ENCODE data around the gene ACBD3. TPM values are rescaled to one million over a fixed set of nuclear protein-coding genes. Genes with fewer than 3 reads are reported as not detected.

ACBD3 gene
- total RNA-seq, 3 donors from 2014 or later (not counting 1 experiment from before 2014, with no cell fraction given): 26.9 to 33.3 (median 28.8) TPM

DNA sequence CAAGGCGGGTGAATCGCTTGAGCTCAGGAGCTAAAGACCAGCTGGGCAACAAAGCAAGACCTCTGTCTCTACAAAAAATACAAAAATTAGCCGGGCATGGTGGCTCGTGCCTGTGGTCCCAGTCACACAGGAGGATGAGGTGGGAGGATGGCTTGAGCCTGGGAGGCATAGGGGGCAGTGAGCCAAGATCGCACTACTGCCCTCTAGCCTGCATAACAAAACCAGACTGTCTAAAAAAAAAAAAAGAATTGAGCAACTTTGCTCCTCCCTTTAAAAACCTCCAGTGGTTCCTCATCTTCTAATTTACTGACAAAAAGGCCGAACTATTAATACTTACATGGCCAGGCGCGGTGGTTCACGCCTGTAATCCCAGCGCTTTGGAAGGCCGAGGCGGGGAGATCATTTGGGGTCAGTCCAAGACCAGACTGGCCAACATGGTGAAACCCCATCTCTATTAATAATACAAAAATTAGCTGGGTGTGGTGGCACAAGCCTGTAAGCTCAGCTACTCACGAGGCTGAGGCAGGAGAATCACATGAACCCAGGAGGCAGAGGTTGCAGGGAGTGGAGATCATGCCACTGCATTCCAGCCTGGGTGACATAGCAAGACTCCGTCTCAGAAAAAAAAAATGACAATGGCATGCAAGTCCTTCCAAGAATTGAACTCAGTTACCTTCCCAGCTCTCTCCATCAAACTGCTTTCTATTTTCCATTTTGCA is 4.4 kb downstream of the ACBD3 start:
- TF ChIP-seq, protein P1, sequence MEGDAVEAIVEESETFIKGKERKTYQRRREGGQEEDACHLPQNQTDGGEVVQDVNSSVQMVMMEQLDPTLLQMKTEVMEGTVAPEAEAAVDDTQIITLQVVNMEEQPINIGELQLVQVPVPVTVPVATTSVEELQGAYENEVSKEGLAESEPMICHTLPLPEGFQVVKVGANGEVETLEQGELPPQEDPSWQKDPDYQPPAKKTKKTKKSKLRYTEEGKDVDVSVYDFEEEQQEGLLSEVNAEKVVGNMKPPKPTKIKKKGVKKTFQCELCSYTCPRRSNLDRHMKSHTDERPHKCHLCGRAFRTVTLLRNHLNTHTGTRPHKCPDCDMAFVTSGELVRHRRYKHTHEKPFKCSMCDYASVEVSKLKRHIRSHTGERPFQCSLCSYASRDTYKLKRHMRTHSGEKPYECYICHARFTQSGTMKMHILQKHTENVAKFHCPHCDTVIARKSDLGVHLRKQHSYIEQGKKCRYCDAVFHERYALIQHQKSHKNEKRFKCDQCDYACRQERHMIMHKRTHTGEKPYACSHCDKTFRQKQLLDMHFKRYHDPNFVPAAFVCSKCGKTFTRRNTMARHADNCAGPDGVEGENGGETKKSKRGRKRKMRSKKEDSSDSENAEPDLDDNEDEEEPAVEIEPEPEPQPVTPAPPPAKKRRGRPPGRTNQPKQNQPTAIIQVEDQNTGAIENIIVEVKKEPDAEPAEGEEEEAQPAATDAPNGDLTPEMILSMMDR (IDR thresholded peaks at IDR 0.05): no peak
- peaks cover 56 to 61% of the 10 kb centered on the region in 2 donors for H3K4me1 Mint-ChIP-seq
- Histone ChIP-seq H3K9me3 (ENCODE audit: control insufficient read depth, insufficient read depth, low read length) (no peaks in the 10 kb centered on the region), H3K4me3 (ENCODE audit: low read length) (no peak overlapping the region), H3K36me3 (ENCODE audit: control insufficient read depth, insufficient read depth, low read length) (peaks cover 4% of the 10 kb centered on the region), H3K4me1 (ENCODE audit: control insufficient read depth, insufficient read depth, low read length) (peaks cover 31% of the 10 kb centered on the region), H3K27ac (ENCODE audit: low read length) (peak overlapping the region; percentile 43), H3K27me3 (ENCODE audit: control insufficient read depth, insufficient read depth, low read length) (no peaks in the 10 kb centered on the region)
- no peaks in the 10 kb centered on the region for H3K9me3 Mint-ChIP-seq
- 61% methylated on average over 12 of the region's 14 CpGs for WGBS (ENCODE audit: insufficient coverage)
- no peaks in the 10 kb centered on the region for H3K36me3 Mint-ChIP-seq
- H3K27ac Mint-ChIP-seq: peak overlapping the region; percentile 9 to 23
- no peaks in the 10 kb centered on the region for H3K27me3 Mint-ChIP-seq (ENCODE audit: low read depth in 2 of 2)
- no peak overlapping the region for H3K4me3 Mint-ChIP-seq
- intact Hi-C loops (cut with micrococcal nuclease): loop anchor here (10.0 kb wide), 2 partner anchors 223 to 717 kb away; partner anchors contain the start of gene PARP1
- ATAC-seq: no peak
- peak in 1 of 2 donors; percentile 13 for DNase-seq

DNA sequence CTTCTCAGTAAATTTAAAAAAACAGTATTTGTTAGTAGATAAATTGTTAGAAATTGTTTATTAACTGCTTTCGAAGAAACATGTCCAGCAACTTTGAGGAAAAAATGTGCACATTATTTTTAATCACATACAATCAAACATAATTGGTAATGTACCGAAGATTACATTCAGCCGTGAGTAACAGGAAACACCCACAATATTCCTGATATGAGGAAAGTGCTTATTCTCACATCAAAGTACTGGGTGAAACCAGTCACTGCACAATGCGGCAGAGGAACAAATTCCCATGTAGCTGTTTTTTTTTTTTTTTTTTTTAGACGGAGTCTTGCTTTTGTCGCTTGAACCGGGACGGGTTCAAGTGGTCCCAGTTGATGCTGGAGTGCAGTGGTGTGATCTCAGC is 9.7 kb downstream of the ACBD3 start:
- no peak overlapping the region for H3K4me3 Mint-ChIP-seq
- peaks cover 6% of the 10 kb centered on the region for H3K4me1 ChIP-seq (ENCODE audit: control insufficient read depth, insufficient read depth, low read length)
- H3K4me1 Mint-ChIP-seq: peaks cover 32 to 37% of the 10 kb centered on the region in 2 donors
- peaks cover 4% of the 10 kb centered on the region for H3K36me3 ChIP-seq (ENCODE audit: control insufficient read depth, insufficient read depth, low read length)
- 96% methylated on average over 5 of the region's 8 CpGs for WGBS (ENCODE audit: insufficient coverage)
- ATAC-seq (no peak), DNase-seq (no peak)
- no peaks in the 10 kb centered on the region for H3K9me3 ChIP-seq (ENCODE audit: control insufficient read depth, insufficient read depth, low read length)
- H3K27ac Mint-ChIP-seq: no peak overlapping the region
- H3K4me3 ChIP-seq (ENCODE audit: low read length): no peak overlapping the region
- no peak overlapping the region for H3K27ac ChIP-seq (ENCODE audit: low read length)
- no peaks in the 10 kb centered on the region for H3K9me3 Mint-ChIP-seq
- no peaks in the 10 kb centered on the region for H3K27me3 ChIP-seq (ENCODE audit: control insufficient read depth, insufficient read depth, low read length)
- H3K36me3 Mint-ChIP-seq: no peaks in the 10 kb centered on the region
- H3K27me3 Mint-ChIP-seq (ENCODE audit: low read depth in 2 of 2): no peaks in the 10 kb centered on the region
- TF ChIP-seq, protein P1 (IDR thresholded peaks at IDR 0.05): no peak
- intact Hi-C loops (cut with micrococcal nuclease): no loop called here

DNA sequence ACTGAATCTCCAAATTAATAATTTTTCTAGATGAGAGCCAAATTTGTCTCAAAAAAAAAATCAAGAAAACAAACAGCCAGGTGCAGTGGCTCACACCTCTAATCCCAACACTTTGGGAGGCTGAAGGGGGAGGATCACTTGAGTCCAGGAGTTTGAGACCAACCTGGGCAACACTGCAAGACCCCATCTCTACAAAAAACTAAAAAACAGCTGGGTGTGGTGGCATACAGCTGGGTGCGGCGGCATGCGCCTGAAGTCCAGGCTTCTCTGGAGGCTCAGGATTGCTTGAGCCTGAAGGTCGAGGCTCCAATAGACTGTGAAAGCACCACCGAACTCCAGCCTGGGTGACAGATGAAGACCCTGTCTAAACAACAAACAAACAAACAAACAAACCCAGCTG is 14.0 kb downstream of the ACBD3 start:
- H3K36me3 Mint-ChIP-seq: no peaks in the 10 kb centered on the region
- H3K4me3 Mint-ChIP-seq: no peak overlapping the region
- H3K4me1 Mint-ChIP-seq: peaks cover 24 to 26% of the 10 kb centered on the region in 2 donors
- no peak overlapping the region for H3K27ac Mint-ChIP-seq
- no peak for ATAC-seq
- intact Hi-C loops (cut with micrococcal nuclease): no loop called here
- TF ChIP-seq, protein P1 (IDR thresholded peaks at IDR 0.05): no peak
- Histone ChIP-seq H3K4me3 (ENCODE audit: low read length) (no peak overlapping the region), H3K27ac (ENCODE audit: low read length) (no peak overlapping the region), H3K36me3 (ENCODE audit: control insufficient read depth, insufficient read depth, low read length) (no peaks in the 10 kb centered on the region), H3K27me3 (ENCODE audit: control insufficient read depth, insufficient read depth, low read length) (no peaks in the 10 kb centered on the region), H3K9me3 (ENCODE audit: control insufficient read depth, insufficient read depth, low read length) (no peaks in the 10 kb centered on the region), H3K4me1 (ENCODE audit: control insufficient read depth, insufficient read depth, low read length) (peaks cover 4% of the 10 kb centered on the region)
- DNase-seq: no peak
- 94% methylated on average over 5 of the region's 5 CpGs for WGBS (ENCODE audit: insufficient coverage)
- no peaks in the 10 kb centered on the region for H3K9me3 Mint-ChIP-seq
- H3K27me3 Mint-ChIP-seq (ENCODE audit: low read depth in 2 of 2): no peaks in the 10 kb centered on the region

DNA sequence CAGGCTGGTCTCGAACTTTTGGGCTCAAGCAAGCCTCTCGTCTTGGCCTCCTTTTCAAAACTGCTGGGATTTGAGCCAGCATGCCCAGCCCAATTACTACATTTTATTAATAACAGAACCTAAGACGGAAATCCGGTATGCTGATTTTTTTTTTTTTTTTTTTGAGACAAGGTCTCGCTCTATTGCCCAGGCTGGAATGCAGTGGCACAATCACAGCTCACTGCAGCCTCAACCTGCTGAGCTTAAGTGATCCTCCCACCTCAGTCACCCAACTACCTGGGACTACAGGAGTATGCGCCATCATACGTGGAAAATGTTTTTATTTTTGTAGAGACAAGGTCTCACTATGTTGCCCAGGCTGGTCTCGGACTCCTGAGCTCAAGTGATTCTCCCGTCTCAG is 20.2 kb downstream of the ACBD3 start:
- Mint-ChIP-seq H3K36me3 (peaks cover 11% of the 10 kb centered on the region), H3K27me3 (ENCODE audit: low read depth in 2 of 2) (no peaks in the 10 kb centered on the region), H3K27ac (no peak overlapping the region), H3K9me3 (no peaks in the 10 kb centered on the region), H3K4me1 (peaks cover 17 to 22% of the 10 kb centered on the region in 2 donors), H3K4me3 (no peak overlapping the region)
- DNase-seq (no peak), ATAC-seq (no peak)
- no peak overlapping the region for H3K4me3 ChIP-seq (ENCODE audit: low read length)
- no peaks in the 10 kb centered on the region for H3K4me1 ChIP-seq (ENCODE audit: control insufficient read depth, insufficient read depth, low read length)
- TF ChIP-seq, protein P1 (IDR thresholded peaks at IDR 0.05): no peak
- H3K36me3 ChIP-seq (ENCODE audit: control insufficient read depth, insufficient read depth, low read length): peaks cover 35% of the 10 kb centered on the region
- H3K27me3 ChIP-seq (ENCODE audit: control insufficient read depth, insufficient read depth, low read length): no peaks in the 10 kb centered on the region
- no peaks in the 10 kb centered on the region for H3K9me3 ChIP-seq (ENCODE audit: control insufficient read depth, insufficient read depth, low read length)
- no peak overlapping the region for H3K27ac ChIP-seq (ENCODE audit: low read length)
- intact Hi-C loops (cut with micrococcal nuclease): no loop called here
- 98% methylated on average over 9 of the region's 9 CpGs for WGBS (ENCODE audit: insufficient coverage)

All from natural killer cell (primary cell).